ENCODE results near the gene AMZ2.
"Not testable (repeated sequence)": the region's sequence is repeated elsewhere in the genome, so short reads cannot be mapped to it uniquely, and the experiment has no call there.

The AMZ2 gene

GRCh38 chr17:68215453-68215852 lies 32.4 kb upstream of the AMZ2 start:
- in situ Hi-C loops (cut with HindIII; ENCODE audit: low pct_ligation_motif_present, low pct_unique_long_range_greater_than_20kb, low sequenced_read_pairs); DNase-seq: not testable (repeated sequence)

GRCh38 chr17:68219429-68219828 lies 28.4 kb upstream of the AMZ2 start:
- in situ Hi-C loops (cut with HindIII; ENCODE audit: low pct_ligation_motif_present, low pct_unique_long_range_greater_than_20kb, low sequenced_read_pairs); DNase-seq: not testable (repeated sequence)

GRCh38 chr17:68220186-68220585 lies 27.7 kb upstream of the AMZ2 start:
- in situ Hi-C loops (cut with HindIII; ENCODE audit: low pct_ligation_motif_present, low pct_unique_long_range_greater_than_20kb, low sequenced_read_pairs); DNase-seq: not testable (repeated sequence)

- DNase-seq; in situ Hi-C loops (cut with HindIII; ENCODE audit: low pct_ligation_motif_present, low pct_unique_long_range_greater_than_20kb, low sequenced_read_pairs): not testable (repeated sequence)
These were observed 27.1 kb upstream of the AMZ2 start for GRCh38 chr17:68220786-68221185.

- in situ Hi-C loops (cut with HindIII; ENCODE audit: low pct_ligation_motif_present, low pct_unique_long_range_greater_than_20kb, low sequenced_read_pairs), result no loop called here
- DNase-seq, result no peak
These were observed 26.1 kb upstream of the AMZ2 start for GRCh38 chr17:68221786-68222185.

- DNase-seq, result no peak
- in situ Hi-C loops (cut with HindIII; ENCODE audit: low pct_ligation_motif_present, low pct_unique_long_range_greater_than_20kb, low sequenced_read_pairs), result no loop called here
These were observed 25.2 kb upstream of the AMZ2 start for GRCh38 chr17:68222606-68223005.

GRCh38 chr17:68225055-68225454 lies 22.8 kb upstream of the AMZ2 start:
- DNase-seq; in situ Hi-C loops (cut with HindIII; ENCODE audit: low pct_ligation_motif_present, low pct_unique_long_range_greater_than_20kb, low sequenced_read_pairs): not testable (repeated sequence)

- in situ Hi-C loops (cut with HindIII; ENCODE audit: low pct_ligation_motif_present, low pct_unique_long_range_greater_than_20kb, low sequenced_read_pairs); DNase-seq: not testable (repeated sequence)
These were observed 19.7 kb upstream of the AMZ2 start for GRCh38 chr17:68228039-68228680.

- DNase-seq, result no peak
- in situ Hi-C loops (cut with HindIII; ENCODE audit: low pct_ligation_motif_present, low pct_unique_long_range_greater_than_20kb, low sequenced_read_pairs), result no loop called here
These were observed 18.8 kb upstream of the AMZ2 start for GRCh38 chr17:68228817-68229570.

GRCh38 chr17:68229619-68230018 lies 18.2 kb upstream of the AMZ2 start:
- in situ Hi-C loops (cut with HindIII; ENCODE audit: low pct_ligation_motif_present, low pct_unique_long_range_greater_than_20kb, low sequenced_read_pairs), result no loop called here
- DNase-seq, result no peak

GRCh38 chr17:68231131-68231530 lies 16.7 kb upstream of the AMZ2 start:
- DNase-seq; in situ Hi-C loops (cut with HindIII; ENCODE audit: low pct_ligation_motif_present, low pct_unique_long_range_greater_than_20kb, low sequenced_read_pairs): not testable (repeated sequence)

- in situ Hi-C loops (cut with HindIII; ENCODE audit: low pct_ligation_motif_present, low pct_unique_long_range_greater_than_20kb, low sequenced_read_pairs), result no loop called here
- DNase-seq, result no peak
These were observed 16.3 kb upstream of the AMZ2 start for GRCh38 chr17:68231541-68231940.

- DNase-seq; in situ Hi-C loops (cut with HindIII; ENCODE audit: low pct_ligation_motif_present, low pct_unique_long_range_greater_than_20kb, low sequenced_read_pairs): not testable (repeated sequence)
These were observed 15.1 kb upstream of the AMZ2 start for GRCh38 chr17:68232741-68233140.

GRCh38 chr17:68234726-68235335 lies 13.0 kb upstream of the AMZ2 start:
- in situ Hi-C loops (cut with HindIII; ENCODE audit: low pct_ligation_motif_present, low pct_unique_long_range_greater_than_20kb, low sequenced_read_pairs), result not testable (repeated sequence)
- peak; percentile 35 for DNase-seq

GRCh38 chr17:68235336-68235791 lies 12.5 kb upstream of the AMZ2 start:
- in situ Hi-C loops (cut with HindIII; ENCODE audit: low pct_ligation_motif_present, low pct_unique_long_range_greater_than_20kb, low sequenced_read_pairs); DNase-seq: not testable (repeated sequence)

GRCh38 chr17:68237369-68238163 lies 10.3 kb upstream of the AMZ2 start:
- in situ Hi-C loops (cut with HindIII; ENCODE audit: low pct_ligation_motif_present, low pct_unique_long_range_greater_than_20kb, low sequenced_read_pairs); DNase-seq: not testable (repeated sequence)

- no peak for DNase-seq
- in situ Hi-C loops (cut with HindIII; ENCODE audit: low pct_ligation_motif_present, low pct_unique_long_range_greater_than_20kb, low sequenced_read_pairs), result no loop called here
These were observed 9.5 kb upstream of the AMZ2 start for GRCh38 chr17:68238164-68238870.

GRCh38 chr17:68238871-68239253 lies 9.0 kb upstream of the AMZ2 start:
- in situ Hi-C loops (cut with HindIII; ENCODE audit: low pct_ligation_motif_present, low pct_unique_long_range_greater_than_20kb, low sequenced_read_pairs), result no loop called here
- DNase-seq, result no peak

All from ACHN (cell line).